ENCODE measurements around the gene IFNW1. TPM values are rescaled to one million over a fixed set of nuclear protein-coding genes. Genes with fewer than 3 reads are reported as not detected.
A peak's percentile ranks its signal among the peaks of the same experiment; 100 is the strongest.

The IFNW1 gene
- total and polyA plus RNA-seq, 2 experiments from 2014 or later, result not detected

GRCh38 chr9:21155501-21155900, 13.9 kb upstream of the IFNW1 start:
- Histone ChIP-seq H3K36me3 (ENCODE audit: low read depth) (no peaks in the 10 kb centered on the region), H3K9me3 (ENCODE audit: low read depth) (no peaks in the 10 kb centered on the region), H3K9me2 (ENCODE audit: insufficient read depth) (no peaks in the 10 kb centered on the region), H3K27ac (no peak overlapping the region), H3K79me2 (ENCODE audit: insufficient read depth) (no peaks in the 10 kb centered on the region), H3K4me2 (ENCODE audit: unreplicated experiment) (no peak overlapping the region), H2AFZ (no peak overlapping the region), H3K4me3 (no peak overlapping the region), H4K20me1 (ENCODE audit: insufficient read depth) (no peaks in the 10 kb centered on the region), H3K27me3 (replicated peaks; ENCODE audit: insufficient read depth) (no peaks in the 10 kb centered on the region), H3K9ac (no peak overlapping the region), H3K4me1 (ENCODE audit: insufficient read depth) (no peaks in the 10 kb centered on the region), H3F3A (ENCODE audit: insufficient read depth) (no peaks in the 10 kb centered on the region)
- in situ Hi-C loops (cut with MboI), result no loop called here
- DNase-seq, result peak; percentile 39
- 23 to 33% methylated on average over 2 of the region's 2 CpGs for WGBS, 2 experiments (ENCODE audit: low coverage in 1 of 2, low lambda C conversion rate in 2 of 2, missing lambda C conversion rate in 2 of 2)
- TF ChIP-seq EZH2 (IDR thresholded peaks at IDR 0.05; ENCODE audit: insufficient read depth, poor library complexity, severe bottlenecking) (no peak), EZH2phosphoT487 (IDR thresholded peaks at IDR 0.05; ENCODE audit: insufficient read depth, low read depth) (no peak)

- Histone ChIP-seq H3K27me3 (replicated peaks; ENCODE audit: insufficient read depth) (no peaks in the 10 kb centered on the region), H3K9me2 (ENCODE audit: insufficient read depth) (no peaks in the 10 kb centered on the region), H3K4me2 (ENCODE audit: unreplicated experiment) (no peak overlapping the region), H3F3A (ENCODE audit: insufficient read depth) (no peaks in the 10 kb centered on the region), H3K9ac (no peak overlapping the region), H3K4me3 (no peak overlapping the region), H3K4me1 (ENCODE audit: insufficient read depth) (no peaks in the 10 kb centered on the region), H2AFZ (no peak overlapping the region), H3K36me3 (ENCODE audit: low read depth) (no peaks in the 10 kb centered on the region), H3K79me2 (ENCODE audit: insufficient read depth) (no peaks in the 10 kb centered on the region), H3K27ac (no peak overlapping the region), H3K9me3 (ENCODE audit: low read depth) (no peaks in the 10 kb centered on the region), H4K20me1 (ENCODE audit: insufficient read depth) (no peaks in the 10 kb centered on the region)
- TF ChIP-seq EZH2 (IDR thresholded peaks at IDR 0.05; ENCODE audit: insufficient read depth, poor library complexity, severe bottlenecking) (no peak), EZH2phosphoT487 (IDR thresholded peaks at IDR 0.05; ENCODE audit: insufficient read depth, low read depth) (no peak)
- in situ Hi-C loops (cut with MboI), result no loop called here
- WGBS, 2 experiments (ENCODE audit: low coverage in 1 of 2, low lambda C conversion rate in 2 of 2, missing lambda C conversion rate in 2 of 2), result 26 to 35% methylated on average over 3 of the region's 3 CpGs
- DNase-seq, result peak; percentile 10
Observed at GRCh38 chr9:21154018-21154608, 12.5 kb upstream of the IFNW1 start.

- H3K9ac ChIP-seq, result no peak overlapping the region
- H2AFZ ChIP-seq, result no peak overlapping the region
- no peaks in the 10 kb centered on the region for H3F3A ChIP-seq (ENCODE audit: insufficient read depth)
- H3K4me1 ChIP-seq (ENCODE audit: insufficient read depth), result no peaks in the 10 kb centered on the region
- no peaks in the 10 kb centered on the region for H3K9me3 ChIP-seq (ENCODE audit: low read depth)
- WGBS, 2 experiments (ENCODE audit: low coverage in 1 of 2, low lambda C conversion rate in 2 of 2, missing lambda C conversion rate in 2 of 2), result 26 to 32% methylated on average over 3 of the region's 3 CpGs
- no peak overlapping the region for H3K27ac ChIP-seq
- peak; percentile 39 for DNase-seq
- no peaks in the 10 kb centered on the region for H3K27me3 ChIP-seq (replicated peaks; ENCODE audit: insufficient read depth)
- in situ Hi-C loops (cut with MboI), result no loop called here
- no peaks in the 10 kb centered on the region for H4K20me1 ChIP-seq (ENCODE audit: insufficient read depth)
- H3K4me3 ChIP-seq, result no peak overlapping the region
- no peaks in the 10 kb centered on the region for H3K9me2 ChIP-seq (ENCODE audit: insufficient read depth)
- no peak for TF ChIP-seq EZH2phosphoT487 (IDR thresholded peaks at IDR 0.05; ENCODE audit: insufficient read depth, low read depth)
- TF ChIP-seq EZH2 (IDR thresholded peaks at IDR 0.05; ENCODE audit: insufficient read depth, poor library complexity, severe bottlenecking), result no peak
- no peaks in the 10 kb centered on the region for H3K79me2 ChIP-seq (ENCODE audit: insufficient read depth)
- H3K36me3 ChIP-seq (ENCODE audit: low read depth), result no peaks in the 10 kb centered on the region
- no peak overlapping the region for H3K4me2 ChIP-seq (ENCODE audit: unreplicated experiment)
Observed at GRCh38 chr9:21153336-21154017, 11.8 kb upstream of the IFNW1 start.

DNA sequence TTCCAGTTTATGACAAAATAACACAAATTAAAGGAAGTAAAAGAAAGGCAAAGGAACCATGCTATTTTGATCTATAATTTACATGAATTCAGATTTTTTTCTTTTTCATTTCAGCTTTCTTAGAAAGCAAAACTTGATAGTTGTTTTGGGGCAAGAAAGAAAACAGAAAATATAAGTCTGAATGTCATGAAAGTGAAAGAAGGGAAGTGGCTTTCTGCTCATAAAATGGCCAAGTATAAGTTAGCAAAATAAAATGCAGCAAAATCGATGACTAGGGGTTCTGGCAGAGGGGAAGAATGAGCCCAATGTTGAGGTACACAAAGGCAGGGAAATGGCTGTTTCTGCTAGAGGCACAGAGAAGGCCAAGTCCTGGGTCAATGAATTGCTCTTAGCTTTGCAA, 3.0 kb upstream of the IFNW1 start:
- Histone ChIP-seq H2AFZ (no peak overlapping the region), H3F3A (ENCODE audit: insufficient read depth) (no peaks in the 10 kb centered on the region), H3K27ac (no peak overlapping the region), H3K4me2 (ENCODE audit: unreplicated experiment) (no peak overlapping the region), H3K4me1 (ENCODE audit: insufficient read depth) (no peaks in the 10 kb centered on the region), H3K9me2 (ENCODE audit: insufficient read depth) (no peaks in the 10 kb centered on the region), H3K9me3 (ENCODE audit: low read depth) (no peaks in the 10 kb centered on the region), H3K9ac (no peak overlapping the region), H3K36me3 (ENCODE audit: low read depth) (no peaks in the 10 kb centered on the region), H3K4me3 (no peak overlapping the region), H3K27me3 (replicated peaks; ENCODE audit: insufficient read depth) (no peaks in the 10 kb centered on the region; the same call in 1 of the 2 replicates), H4K20me1 (ENCODE audit: insufficient read depth) (no peaks in the 10 kb centered on the region), H3K79me2 (ENCODE audit: insufficient read depth) (no peaks in the 10 kb centered on the region)
- DNase-seq, result no peak
- no peak for TF ChIP-seq EZH2 (IDR thresholded peaks at IDR 0.05; ENCODE audit: insufficient read depth, poor library complexity, severe bottlenecking)
- no peak for TF ChIP-seq EZH2phosphoT487 (IDR thresholded peaks at IDR 0.05; ENCODE audit: insufficient read depth, low read depth)
- in situ Hi-C loops (cut with MboI), result no loop called here
- WGBS, 2 experiments (ENCODE audit: low coverage in 1 of 2, low lambda C conversion rate in 2 of 2, missing lambda C conversion rate in 2 of 2), result 18 to 24% methylated on average over 1 of the region's 1 CpG
